Loucy (cell line): Measurements from ENCODE around the gene AUNIP.
"Not testable (repeated sequence)": the region's sequence is repeated elsewhere in the genome, so short reads cannot be mapped to it uniquely, and the experiment has no call there.

Experiments
- H2AFZ ChIP-seq: fragments of 200-600 bp; sonication (generic); 2 replicates; pipeline ENCODE4 v1.6.0; 2016; ENCODE audit warnings: antibody characterized with exemption, mild to moderate bottlenecking, low read length, moderate library complexity
- H3F3A ChIP-seq: fragments of 200-600 bp; 2 replicates; pipeline ENCODE4 v1.6.0; 2016; ENCODE audit warnings: antibody characterized with exemption, low read depth, mild to moderate bottlenecking
- H3K27me3 ChIP-seq: fragments of 200-600 bp; sonication (generic); 2 replicates; pipeline ENCODE4 v1.6.1; 2014; ENCODE audit warnings: low read length, mild to moderate bottlenecking; ENCODE audit not compliant: insufficient read depth, poor library complexity, severe bottlenecking
- H3K36me3 ChIP-seq: fragments of 200-600 bp; sonication (generic); 2 replicates; pipeline ENCODE4 v1.6.1; 2016; ENCODE audit warnings: low read length; ENCODE audit not compliant: insufficient read depth
- H3K4me1 ChIP-seq: fragments of 200-600 bp; sonication (generic); 2 replicates; pipeline ENCODE4 v1.5.1; 2014; ENCODE audit warnings: low read length, mild to moderate bottlenecking; ENCODE audit not compliant: insufficient read depth, poor library complexity, severe bottlenecking
- H3K4me2 ChIP-seq: fragments of 200-600 bp; sonication (generic); 2 replicates; pipeline ENCODE4 v1.6.0; 2014; ENCODE audit warnings: antibody characterized with exemption, low read length, low read depth, mild to moderate bottlenecking; ENCODE audit not compliant: poor library complexity, severe bottlenecking
- H3K4me3 ChIP-seq: fragments of 200-600 bp; sonication (generic); 2 replicates; pipeline ENCODE4 v1.5.1; 2014; ENCODE audit warnings: low read length, mild to moderate bottlenecking, mixed read lengths; ENCODE audit not compliant: poor library complexity, severe bottlenecking
- H3K79me2 ChIP-seq: fragments of 200-600 bp; sonication (generic); 2 replicates; pipeline ENCODE4 v1.6.1; 2014; ENCODE audit warnings: low read length; ENCODE audit not compliant: insufficient read depth
- H3K9ac ChIP-seq: fragments of 200-600 bp; sonication (generic); 2 replicates; pipeline ENCODE4 v1.6.0; 2014; ENCODE audit warnings: mild to moderate bottlenecking, low read depth, low read length, moderate library complexity; ENCODE audit not compliant: poor library complexity, severe bottlenecking
- H3K9me2 ChIP-seq: fragments of 200-600 bp; sonication (generic); replicated peaks from 2 replicates; pipeline ENCODE4 v1.6.1; 2016; ENCODE audit warnings: low read depth, low read length, mixed read lengths
- H3K9me3 ChIP-seq: fragments of 200-600 bp; sonication (generic); 2 replicates; pipeline ENCODE4 v1.6.1; 2014; ENCODE audit warnings: mild to moderate bottlenecking, antibody characterized with exemption, low read length, low read depth; ENCODE audit not compliant: insufficient read depth
- H4K20me1 ChIP-seq: fragments of 200-600 bp; sonication (generic); 2 replicates; pipeline ENCODE4 v1.6.0; 2014; ENCODE audit warnings: antibody characterized with exemption, low read length, mild to moderate bottlenecking; ENCODE audit not compliant: insufficient read depth, poor library complexity, severe bottlenecking
- CTCF ChIP-seq: fragments of 200-600 bp; sonication (generic); conservative IDR thresholded peaks from 2 replicates; pipeline ENCODE4 v1.5.1; 2014; ENCODE audit warnings: mild to moderate bottlenecking, antibody characterized with exemption, low read length
- EZH2phosphoT487 ChIP-seq: fragments of 200-600 bp; IDR thresholded peaks from 2 replicates; pipeline ENCODE4 v1.6.1; 2018; ENCODE audit warnings: antibody characterized with exemption, mild to moderate bottlenecking, moderate library complexity, borderline replicate concordance

The AUNIP gene

GRCh38 chr1:25845664-25846063, 13.6 kb downstream of the AUNIP start:
- Histone ChIP-seq H3K79me2 (peaks cover 13% of the 10 kb centered on the region), H4K20me1 (no peaks in the 10 kb centered on the region), H3F3A (no peaks in the 10 kb centered on the region), H3K9me3 (no peaks in the 10 kb centered on the region), H3K4me3 (no peak overlapping the region), H2AFZ (no peak overlapping the region), H3K36me3 (no peaks in the 10 kb centered on the region), H3K9ac (no peak overlapping the region), H3K4me2 (no peak overlapping the region), H3K9me2 (no peaks in the 10 kb centered on the region), H3K27me3 (no peaks in the 10 kb centered on the region), H3K4me1 (peaks cover 3% of the 10 kb centered on the region)
- TF ChIP-seq EZH2phosphoT487 (no peak), CTCF (no peak)

GRCh38 chr1:25844536-25845337, 14.5 kb downstream of the AUNIP start:
- Histone ChIP-seq H3K9ac (no peak overlapping the region), H2AFZ (no peak overlapping the region), H3K27me3 (no peaks in the 10 kb centered on the region), H3K79me2 (peaks cover 20% of the 10 kb centered on the region), H3K4me3 (no peak overlapping the region), H3F3A (no peaks in the 10 kb centered on the region), H3K9me2 (no peaks in the 10 kb centered on the region), H3K9me3 (no peaks in the 10 kb centered on the region), H3K36me3 (no peaks in the 10 kb centered on the region), H3K4me2 (no peak overlapping the region), H3K4me1 (peaks cover 3% of the 10 kb centered on the region), H4K20me1 (no peaks in the 10 kb centered on the region)
- TF ChIP-seq CTCF (no peak), EZH2phosphoT487 (no peak)

GRCh38 chr1:25843483-25843882, 15.8 kb downstream of the AUNIP start:
- TF ChIP-seq EZH2phosphoT487 (no peak), CTCF (no peak)
- peaks cover 17% of the 10 kb centered on the region for H3K79me2 ChIP-seq

GRCh38 chr1:25839808-25840207, 19.4 kb downstream of the AUNIP start:
- Histone ChIP-seq H3K36me3 (peaks cover 24% of the 10 kb centered on the region; the same call in 1 of the 2 replicates), H3K79me2 (peaks cover 10% of the 10 kb centered on the region)
- not testable (repeated sequence) for H3K4me3 ChIP-seq, H3K9me3 ChIP-seq, H3K9me2 ChIP-seq, H4K20me1 ChIP-seq, H2AFZ ChIP-seq, H3K9ac ChIP-seq, H3K4me2 ChIP-seq, H3K4me1 ChIP-seq, H3F3A ChIP-seq, H3K27me3 ChIP-seq

More at GRCh38 chr1:25843483-25843882, 15.8 kb downstream of the AUNIP start:
- H3K27me3 ChIP-seq = no peaks in the 10 kb centered on the region
- H3K36me3 ChIP-seq = no peaks in the 10 kb centered on the region
- H4K20me1 ChIP-seq = no peaks in the 10 kb centered on the region
- H2AFZ ChIP-seq = no peak overlapping the region
- H3F3A ChIP-seq = no peaks in the 10 kb centered on the region
- H3K9ac ChIP-seq = no peak overlapping the region
- no peaks in the 10 kb centered on the region for H3K4me1 ChIP-seq
- H3K4me3 ChIP-seq = no peak overlapping the region
- no peaks in the 10 kb centered on the region for H3K9me2 ChIP-seq
- H3K4me2 ChIP-seq = no peak overlapping the region
- no peaks in the 10 kb centered on the region for H3K9me3 ChIP-seq
